Raji (cell line): Measurements from ENCODE around the gene LRRC40.

Source experiments
- POLR2A ChIP-seq: IDR thresholded peaks from 2 replicates; pipeline ENCODE4 v1.6.1; 2011; ENCODE audit warnings: low read depth, low read length, control low read depth; ENCODE audit not compliant: insufficient read depth

Gene LRRC40

DNA sequence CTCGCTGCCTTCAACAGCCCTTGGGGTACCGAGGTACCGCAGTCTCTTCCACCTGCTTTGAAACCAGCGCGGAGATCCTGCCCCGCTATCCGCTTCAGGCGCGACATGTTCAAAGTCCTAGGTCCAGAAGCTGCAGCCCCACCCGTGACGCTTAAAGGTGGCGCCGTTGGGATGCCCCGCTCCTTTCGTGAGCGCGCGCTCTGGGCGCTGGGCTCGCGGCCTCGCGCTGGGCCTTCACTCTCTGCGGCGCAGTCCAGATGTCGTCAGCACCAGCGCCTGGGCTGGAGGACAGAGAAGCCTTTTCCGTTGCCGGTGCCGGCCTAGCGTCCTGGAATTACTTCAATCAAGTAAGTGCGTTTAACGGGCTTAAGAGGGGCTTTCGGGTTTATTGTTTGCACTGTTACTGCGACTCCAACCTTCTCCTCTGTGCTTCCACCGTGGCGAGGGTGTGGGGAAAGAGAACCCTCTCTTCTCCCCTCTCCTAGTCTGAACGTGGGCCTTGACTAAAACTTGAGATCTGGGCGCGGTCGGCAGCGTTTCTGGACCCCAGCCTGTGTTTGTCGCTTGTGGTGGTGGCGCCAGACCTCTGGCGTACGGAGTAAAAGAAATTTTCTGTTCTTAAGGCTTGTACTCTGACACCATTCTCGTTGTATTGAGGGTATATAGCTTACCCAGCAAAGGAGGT is at the start of gene LRRC40:
Gene LRRC40 (minus strand): TSS at position 146 of the 685 bp plus-strand sequence. CDS start 39 bp downstream, at position 107.
- peak; percentile 88 for TF ChIP-seq POLR2A

DNA sequence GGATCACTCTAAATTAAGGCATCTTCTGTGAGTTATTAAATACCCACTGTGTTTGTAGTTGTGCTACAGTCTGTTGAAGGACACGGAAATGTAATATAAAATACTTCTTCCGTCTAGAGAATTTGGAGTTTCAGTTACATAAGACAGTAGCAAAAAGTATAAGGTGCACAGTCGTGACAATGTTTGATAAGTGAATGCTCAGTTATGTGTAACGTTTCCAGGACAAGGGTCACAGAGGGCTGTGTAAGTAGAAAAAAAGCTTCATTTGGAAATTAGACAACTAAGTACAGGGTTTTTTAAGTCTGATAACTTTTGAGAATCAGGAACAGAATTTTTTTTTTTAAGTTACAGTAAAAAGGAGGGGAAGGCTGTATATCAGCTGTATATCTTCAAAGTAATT is 43.4 kb upstream of the LRRC40 start:
- no peak for TF ChIP-seq POLR2A

DNA sequence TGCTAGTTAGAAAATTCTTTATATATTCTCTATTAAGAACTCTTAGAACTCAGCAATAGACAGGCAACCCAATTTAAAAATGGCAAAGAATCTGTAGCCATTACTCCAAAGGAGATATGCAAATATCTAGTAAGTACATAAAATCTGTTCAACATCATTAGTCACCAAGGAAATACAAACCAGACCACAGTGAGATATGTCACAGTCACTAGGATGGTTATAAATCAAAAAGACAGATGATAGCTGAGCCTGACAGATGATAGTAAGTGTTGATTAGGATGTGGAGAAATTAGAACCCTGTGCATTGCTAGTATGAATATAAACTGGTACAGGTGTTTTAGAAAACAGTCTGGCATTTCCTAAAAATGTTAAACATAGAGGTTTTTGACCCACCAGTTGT is 42.4 kb upstream of the LRRC40 start:
- TF ChIP-seq POLR2A: no peak

DNA sequence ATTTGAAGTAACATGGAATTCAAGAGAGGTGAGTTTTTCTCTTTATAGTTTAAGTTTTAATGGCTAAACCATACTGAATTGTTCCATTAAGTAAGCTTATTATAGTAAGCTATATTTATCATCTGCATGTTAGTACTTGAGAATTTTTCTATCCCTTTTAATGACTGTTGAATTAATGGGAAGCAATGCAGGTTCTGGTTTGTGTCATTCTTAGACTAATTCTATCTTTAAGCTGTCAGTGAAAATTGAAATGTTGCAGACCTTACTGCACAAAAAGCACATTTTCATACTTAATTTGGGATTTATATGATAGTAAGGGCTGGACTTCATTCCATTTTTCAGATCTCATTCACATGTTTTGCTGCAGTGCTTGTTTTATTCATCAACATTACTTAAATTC is 41.7 kb upstream of the LRRC40 start:
- TF ChIP-seq POLR2A: no peak

DNA sequence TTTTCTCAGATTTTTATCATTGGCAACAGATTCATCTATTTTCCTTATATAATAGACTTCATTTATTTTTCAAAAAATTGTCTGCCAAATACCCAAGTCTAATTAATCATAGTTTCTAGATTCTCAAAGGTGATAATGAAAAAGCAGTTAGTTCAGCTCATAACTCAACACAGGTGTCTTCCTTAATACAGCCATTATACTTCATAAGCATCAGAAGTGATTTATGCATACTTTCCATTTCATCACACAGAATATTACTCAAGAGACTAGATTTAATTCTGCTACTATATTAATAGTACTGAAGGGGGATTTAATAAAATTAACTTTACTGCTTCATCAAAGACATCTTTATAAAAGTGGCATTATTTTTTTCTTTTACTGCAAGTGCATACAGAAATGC is 34.6 kb upstream of the LRRC40 start:
- no peak for TF ChIP-seq POLR2A

DNA sequence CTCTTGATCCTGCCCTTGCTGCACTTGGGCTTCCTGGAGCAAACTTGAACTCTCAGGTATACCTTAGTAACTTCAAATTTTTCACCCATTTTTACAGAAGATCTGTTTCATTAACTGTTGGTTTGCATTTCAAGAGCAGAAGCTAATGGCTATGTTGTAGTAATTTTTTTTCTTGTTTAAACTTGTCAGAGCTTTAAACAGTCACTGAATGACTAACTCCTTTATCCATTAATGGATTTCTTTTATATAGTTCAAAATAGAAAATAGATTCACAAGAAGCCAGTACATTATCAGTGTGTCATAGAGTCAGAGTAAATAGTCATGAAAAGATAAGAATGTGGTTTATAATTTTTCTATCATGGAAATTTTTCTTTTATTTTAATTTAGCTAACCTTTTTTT is 29.4 kb upstream of the LRRC40 start:
- TF ChIP-seq POLR2A: no peak

DNA sequence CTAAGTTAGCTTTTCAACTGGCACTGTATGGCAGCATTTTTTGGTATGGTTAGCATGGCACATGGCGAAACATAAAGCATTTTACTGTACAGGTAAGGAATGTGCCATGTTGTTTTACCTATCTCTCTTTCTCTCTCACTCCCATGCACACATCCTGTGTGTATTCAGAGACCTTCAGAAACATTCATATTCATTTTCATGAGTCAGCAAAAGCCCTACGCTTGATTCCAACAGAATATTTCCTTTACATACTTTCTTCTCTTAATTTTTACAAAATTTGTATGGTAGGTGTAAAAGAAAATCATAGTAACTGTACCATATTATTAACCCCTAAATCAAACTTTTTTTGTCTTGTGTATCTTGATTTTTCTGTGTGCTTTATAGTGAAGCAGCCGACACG is 26.1 kb upstream of the LRRC40 start:
- TF ChIP-seq POLR2A: no peak

DNA sequence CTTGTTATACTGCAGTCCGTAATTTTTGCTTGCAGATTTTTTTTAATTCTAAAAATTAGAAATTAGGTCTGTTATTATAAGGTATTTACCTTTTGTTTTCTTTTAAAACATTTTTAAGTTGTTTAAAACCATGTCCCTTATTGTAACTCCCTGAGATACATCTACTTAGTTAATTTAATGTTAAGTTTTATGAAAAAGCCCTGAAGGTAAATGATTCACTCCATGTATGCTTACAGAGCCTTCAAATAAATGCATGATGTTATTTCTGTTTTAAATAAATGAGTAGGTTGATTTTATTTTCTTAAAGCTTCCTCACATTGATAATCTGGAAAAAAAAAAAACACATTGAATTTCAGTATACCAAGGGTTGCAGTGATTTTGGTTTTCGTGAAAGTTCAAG is 23.3 kb upstream of the LRRC40 start:
- TF ChIP-seq POLR2A: no peak

DNA sequence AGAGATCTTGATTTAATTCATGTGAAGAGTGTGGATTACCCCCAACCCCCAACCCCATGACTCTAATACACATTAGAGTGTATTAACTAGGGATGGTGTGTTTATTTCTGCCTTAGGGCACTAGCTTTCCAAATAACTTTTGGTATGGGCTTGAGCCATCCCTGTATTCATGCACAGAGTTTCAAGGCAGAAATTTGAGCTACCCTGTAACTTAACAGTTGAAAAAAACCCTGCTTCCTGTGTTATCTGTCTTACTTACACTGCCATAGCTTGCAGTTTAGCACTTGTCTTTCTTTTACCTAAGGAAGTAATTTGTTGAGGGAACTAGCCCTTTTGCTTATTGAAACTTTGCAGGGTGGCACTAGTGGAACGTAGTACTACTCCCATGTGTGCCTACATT is 22.1 kb upstream of the LRRC40 start:
- TF ChIP-seq POLR2A: no peak

DNA sequence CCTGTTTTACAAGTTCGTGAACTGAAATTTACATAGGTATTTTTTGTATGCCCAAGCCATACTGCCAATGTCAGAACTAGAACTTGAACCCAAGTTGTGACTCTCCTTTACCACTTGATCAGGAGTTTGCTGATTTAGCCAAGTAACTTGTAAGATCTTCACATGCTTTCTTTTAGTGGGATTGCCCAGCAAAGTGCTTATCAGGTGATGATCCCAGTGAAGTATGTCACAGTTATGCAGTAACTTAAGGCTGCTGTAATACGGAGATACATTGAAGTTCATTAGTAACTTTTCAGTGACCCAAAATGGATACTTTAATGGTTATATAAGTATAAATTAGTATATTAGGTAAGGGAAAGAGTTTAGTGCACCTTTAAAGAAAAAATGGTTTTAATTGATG is 19.6 kb upstream of the LRRC40 start:
- no peak for TF ChIP-seq POLR2A

DNA sequence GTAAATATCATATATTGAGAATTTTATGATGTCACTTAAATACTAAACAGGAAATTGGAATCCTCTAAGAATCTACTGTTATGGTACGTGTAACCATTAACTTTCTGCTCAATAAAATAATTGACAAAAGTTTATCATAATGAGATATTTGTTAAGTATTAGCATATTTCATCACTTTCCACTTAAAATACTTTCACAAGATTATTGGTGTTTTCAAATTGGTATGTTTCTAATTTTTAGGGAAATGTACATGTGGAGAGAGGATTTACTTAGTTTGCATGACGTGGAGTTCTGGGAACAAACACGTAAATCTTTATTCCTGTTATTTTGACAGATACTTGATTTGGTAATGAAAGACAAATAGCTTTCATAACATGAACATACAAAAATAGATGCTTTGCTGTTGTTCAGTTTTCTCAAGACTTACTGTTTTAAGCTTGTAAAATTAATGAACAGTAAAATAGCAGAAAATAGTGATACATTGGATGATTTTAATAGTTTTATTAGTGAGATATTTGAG is 17.4 kb upstream of the LRRC40 start:
- no peak for TF ChIP-seq POLR2A

DNA sequence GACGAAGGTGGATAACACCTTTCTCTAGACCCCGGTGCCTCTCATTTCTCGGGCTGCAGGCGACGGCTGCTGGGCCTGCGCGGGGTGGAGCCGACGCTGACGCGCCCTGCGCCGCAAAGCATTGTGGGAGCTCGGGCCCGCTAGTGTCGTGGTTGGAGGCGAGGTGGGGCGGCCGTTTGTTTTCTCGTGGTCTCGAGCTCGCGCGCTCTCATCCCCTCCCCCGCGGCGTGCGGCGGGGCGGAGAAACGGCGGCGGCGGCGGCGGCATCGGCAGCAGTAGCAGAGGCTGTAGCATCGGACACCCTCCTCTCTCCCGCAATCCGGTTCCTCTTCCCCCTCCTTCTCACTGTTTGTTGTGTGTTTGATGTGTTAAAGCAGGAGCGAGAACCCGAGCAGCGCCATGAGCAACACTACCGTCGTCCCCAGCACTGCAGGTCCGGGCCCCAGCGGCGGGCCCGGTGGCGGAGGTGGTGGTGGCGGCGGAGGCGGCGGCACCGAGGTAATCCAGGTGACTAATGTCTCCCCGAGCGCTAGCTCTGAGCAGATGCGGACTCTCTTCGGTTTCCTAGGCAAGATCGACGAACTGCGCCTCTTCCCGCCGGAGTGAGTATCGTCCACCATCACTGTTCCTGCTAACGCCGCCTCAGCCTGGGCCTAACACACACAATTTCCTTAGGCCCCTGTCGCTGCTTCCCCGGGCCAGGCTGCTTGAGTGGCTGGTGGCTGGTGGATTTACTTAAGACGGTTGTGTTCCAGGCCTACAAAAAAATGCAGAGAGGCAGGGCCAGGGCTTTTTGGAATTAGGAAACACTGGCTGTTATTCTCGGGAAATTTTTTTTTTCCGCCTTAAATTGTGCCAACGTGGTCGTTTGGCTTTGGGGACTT is 16.1 kb upstream of the LRRC40 start, which contains the start of gene SRSF11:
Gene SRSF11 (plus strand): TSS at position 143 of the 884 bp plus-strand sequence. CDS start 257 bp downstream, at position 400.
- TF ChIP-seq POLR2A: peak; percentile 85

DNA sequence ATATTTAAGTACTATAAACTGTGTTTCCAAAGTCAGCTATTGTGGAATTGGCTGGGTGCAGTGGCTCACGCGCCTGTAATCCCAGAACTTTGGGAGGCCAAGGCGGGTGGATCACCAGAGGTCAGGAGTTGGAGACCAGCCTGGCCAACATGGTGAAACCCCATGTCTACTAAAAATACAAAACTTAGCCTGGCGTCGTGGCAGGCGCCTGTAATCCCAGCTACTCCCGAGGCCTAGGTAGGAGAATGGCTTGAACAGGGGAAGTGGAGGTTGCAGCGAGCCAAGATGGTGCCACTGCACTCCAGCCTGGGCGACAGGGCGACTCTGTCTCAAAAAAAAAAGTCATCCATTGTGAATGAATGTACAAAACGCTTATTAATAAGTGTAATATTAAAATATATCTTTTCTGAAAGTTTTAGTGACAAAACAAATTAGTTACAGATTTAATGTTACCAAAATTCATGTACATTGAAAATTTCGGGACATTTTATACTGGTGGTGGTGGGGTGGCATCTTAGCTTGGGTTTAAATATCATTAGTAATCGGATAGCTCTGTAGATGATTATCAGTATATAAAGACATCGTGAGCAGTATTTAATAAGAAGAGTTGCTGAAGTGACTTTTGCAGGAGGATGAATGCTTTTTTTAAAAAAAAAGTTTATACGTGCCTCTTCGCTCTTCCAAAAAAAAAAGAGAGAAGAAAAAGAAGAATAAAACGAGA is 15.3 kb upstream of the LRRC40 start:
- TF ChIP-seq POLR2A: no peak

DNA sequence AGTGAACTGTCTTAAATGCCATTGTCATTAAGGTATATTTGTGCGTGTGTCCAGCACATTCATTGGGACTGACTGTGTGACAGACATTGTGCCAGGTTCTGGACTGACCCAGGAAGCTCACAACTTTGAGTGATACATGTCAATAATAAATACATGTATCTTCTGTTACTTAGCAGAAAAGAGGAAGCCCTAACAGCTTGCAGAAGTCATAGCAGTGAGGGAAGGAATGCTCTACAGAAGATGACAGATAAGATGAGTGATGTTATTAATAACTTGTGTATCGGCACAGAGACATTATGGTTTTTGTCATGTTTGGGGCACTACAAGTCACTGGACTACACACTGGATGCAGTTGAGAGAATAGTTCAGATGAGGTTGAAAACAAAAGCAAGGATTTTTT is 14.6 kb upstream of the LRRC40 start:
- no peak for TF ChIP-seq POLR2A

DNA sequence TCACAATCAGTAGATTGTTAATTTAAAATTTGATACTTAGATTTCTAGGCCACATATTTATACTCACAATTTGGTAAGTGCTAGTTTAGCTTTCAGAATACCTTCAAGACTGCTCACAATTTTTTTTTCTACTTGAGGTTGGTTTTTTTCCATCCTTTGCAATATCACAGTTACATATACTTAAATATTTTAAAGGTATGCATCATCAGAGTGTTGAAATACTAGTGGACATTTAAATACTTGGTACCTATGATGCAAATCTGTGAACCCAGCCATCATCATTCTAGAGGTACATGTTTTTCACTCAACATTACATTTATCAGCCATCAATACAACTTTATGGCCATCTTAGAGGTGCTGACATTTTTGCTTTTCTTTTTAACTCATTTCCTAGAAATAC is 6.2 kb upstream of the LRRC40 start:
- no peak for TF ChIP-seq POLR2A

DNA sequence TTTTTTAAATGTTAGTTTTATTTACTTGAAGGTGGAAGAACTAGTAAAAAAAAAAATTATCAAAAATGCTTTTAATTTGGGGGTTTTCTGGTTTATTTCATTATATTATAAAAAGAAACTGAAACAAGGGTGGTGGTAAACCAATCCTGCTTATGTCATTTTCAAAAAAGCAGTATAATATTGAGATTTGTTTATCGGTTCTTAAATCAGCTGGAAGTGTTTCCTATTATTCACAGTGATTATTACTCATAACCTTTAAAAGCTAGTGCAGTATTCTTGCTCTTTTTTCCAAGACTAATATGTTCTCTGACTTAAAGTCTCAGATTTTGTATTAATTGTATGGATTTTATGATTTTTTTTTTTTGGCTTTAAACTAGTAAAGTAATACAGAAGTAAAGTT is 5.4 kb upstream of the LRRC40 start:
- no peak for TF ChIP-seq POLR2A

DNA sequence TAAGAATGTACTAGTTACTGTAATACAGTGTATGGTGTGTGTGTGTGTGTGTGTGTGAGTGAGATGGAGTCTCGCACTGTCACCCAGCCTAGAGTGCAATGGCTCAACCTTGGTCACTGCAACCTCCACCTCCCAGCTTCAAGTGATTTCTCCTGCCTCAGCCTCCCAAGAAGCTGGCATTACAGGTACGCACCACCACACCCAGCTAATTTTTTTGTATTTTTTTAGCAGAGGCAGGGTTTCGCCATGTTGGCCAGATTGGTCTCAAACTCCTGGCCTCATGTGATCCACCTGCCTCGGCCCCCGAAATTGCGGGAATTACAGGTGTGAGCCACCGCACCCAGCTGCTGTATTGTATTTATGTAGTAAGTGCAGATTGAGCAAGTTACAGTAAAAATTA is 2.9 kb upstream of the LRRC40 start:
- no peak for TF ChIP-seq POLR2A
